Measurements from ENCODE around the gene CCL22.
"Not testable (repeated sequence)": the region's sequence is repeated elsewhere in the genome, so short reads cannot be mapped to it uniquely, and the experiment has no call there.

CCL22 gene

GRCh38 chr16:57347858-57348257 is 10.7 kb upstream of the CCL22 start:
- no peak for DNase-seq (ENCODE audit: low read depth in 3 of 3)

- no peak for DNase-seq (ENCODE audit: low read depth in 3 of 3)
These were observed 10.3 kb upstream of the CCL22 start for GRCh38 chr16:57348327-57348726.

- DNase-seq (ENCODE audit: low read depth in 3 of 3) = no peak
These were observed 9.2 kb upstream of the CCL22 start for GRCh38 chr16:57349212-57350031.

GRCh38 chr16:57352636-57353047 is 5.9 kb upstream of the CCL22 start:
- no peak for DNase-seq (ENCODE audit: low read depth in 3 of 3)

- DNase-seq (ENCODE audit: low read depth in 3 of 3) = no peak
These were observed 4.3 kb upstream of the CCL22 start for GRCh38 chr16:57354311-57354710.

- DNase-seq (ENCODE audit: low read depth in 3 of 3) = no peak
These were observed 2.6 kb upstream of the CCL22 start for GRCh38 chr16:57355898-57356414.

- no peak for DNase-seq (ENCODE audit: low read depth in 3 of 3)
These were observed 2.0 kb upstream of the CCL22 start for GRCh38 chr16:57356547-57356946.

- no peak for DNase-seq (ENCODE audit: low read depth in 3 of 3)
These were observed 1.1 kb upstream of the CCL22 start for GRCh38 chr16:57357330-57358085.

GRCh38 chr16:57358086-57358420 is 530 bp upstream of the CCL22 start:
- DNase-seq (ENCODE audit: low read depth in 3 of 3) = no peak

- no peak for DNase-seq (ENCODE audit: low read depth in 3 of 3)
These were observed 1.8 kb downstream of the CCL22 start for GRCh38 chr16:57360321-57360935.

- DNase-seq (ENCODE audit: low read depth in 3 of 3) = no peak
These were observed 2.8 kb downstream of the CCL22 start for GRCh38 chr16:57361404-57361803.

- DNase-seq (ENCODE audit: low read depth in 3 of 3) = no peak
These were observed 5.6 kb downstream of the CCL22 start for GRCh38 chr16:57364143-57364542.

- no peak for DNase-seq (ENCODE audit: low read depth in 3 of 3)
These were observed 8.0 kb downstream of the CCL22 start for GRCh38 chr16:57366544-57367040.

GRCh38 chr16:57367116-57367752 is 8.7 kb downstream of the CCL22 start:
- no peak for DNase-seq (ENCODE audit: low read depth in 3 of 3)

- DNase-seq (ENCODE audit: low read depth in 3 of 3) = no peak
These were observed 13.2 kb downstream of the CCL22 start for GRCh38 chr16:57371494-57372371.

GRCh38 chr16:57372372-57373116 is 14.0 kb downstream of the CCL22 start, which contains the start of gene CX3CL1:
TSS of gene CX3CL1 (plus strand) at chr16:57372490. CDS start at chr16:57372569, 79 bp downstream.
- no peak for DNase-seq (ENCODE audit: low read depth in 3 of 3)

GRCh38 chr16:57373117-57373947 is 14.7 kb downstream of the CCL22 start:
- no peak for DNase-seq (ENCODE audit: low read depth in 3 of 3)

- no peak for DNase-seq (ENCODE audit: low read depth in 3 of 3)
These were observed 15.5 kb downstream of the CCL22 start for GRCh38 chr16:57374067-57374534.

- DNase-seq (ENCODE audit: low read depth in 3 of 3) = not testable (repeated sequence)
These were observed 16.4 kb downstream of the CCL22 start for GRCh38 chr16:57374925-57375465.
